HG03558 (cell line): Measurements from ENCODE around the gene CARS2.

Experiments used
- ATAC-seq: cut with Tn5 transposase; IDR thresholded peaks from one replicate; pipeline ENCODE4 v1.9.1; 2021; ENCODE audit warnings: moderate number of reproducible peaks; ENCODE audit not compliant: unreplicated experiment; ENCODE audit errors: extremely low read depth

Gene CARS2

DNA sequence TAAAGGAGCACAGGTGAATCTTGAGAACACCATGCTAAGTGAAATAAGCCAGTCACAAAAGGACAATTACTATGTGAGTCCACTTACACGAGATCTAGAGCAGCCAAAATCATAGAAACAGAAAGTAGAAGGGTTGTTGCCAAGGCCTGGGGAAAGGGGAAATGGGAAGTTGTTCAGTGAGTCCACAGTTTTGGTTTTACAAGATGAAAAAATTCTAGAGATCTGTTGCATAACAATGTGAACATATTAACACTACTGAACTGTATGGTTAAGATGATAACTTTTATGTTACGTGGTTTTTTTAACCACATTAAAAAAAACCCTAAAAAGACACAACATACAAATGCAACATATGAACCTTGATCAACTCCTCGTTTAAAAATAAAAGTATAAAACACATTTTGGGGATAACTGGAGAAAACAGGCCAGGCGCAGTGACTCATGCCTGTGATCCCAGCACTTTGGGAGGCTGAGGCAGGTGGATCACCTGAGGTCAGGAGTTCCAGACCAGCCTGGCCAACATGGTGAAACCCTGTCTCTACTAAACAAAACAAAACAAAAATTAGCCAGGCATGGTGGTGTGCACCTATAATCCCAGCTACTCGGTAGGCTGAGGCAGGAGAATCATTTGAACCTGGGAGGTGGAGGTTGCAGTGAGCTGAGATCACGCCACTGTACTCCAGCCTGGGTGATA, 47.6 kb downstream of the CARS2 start:
- peak; percentile 81 for ATAC-seq

- no peak for ATAC-seq
Measured at GRCh38 chr13:110657196-110657595, 48.7 kb downstream of the CARS2 start.

- no peak for ATAC-seq
Measured at GRCh38 chr13:110653851-110654250, 52.1 kb downstream of the CARS2 start.

DNA sequence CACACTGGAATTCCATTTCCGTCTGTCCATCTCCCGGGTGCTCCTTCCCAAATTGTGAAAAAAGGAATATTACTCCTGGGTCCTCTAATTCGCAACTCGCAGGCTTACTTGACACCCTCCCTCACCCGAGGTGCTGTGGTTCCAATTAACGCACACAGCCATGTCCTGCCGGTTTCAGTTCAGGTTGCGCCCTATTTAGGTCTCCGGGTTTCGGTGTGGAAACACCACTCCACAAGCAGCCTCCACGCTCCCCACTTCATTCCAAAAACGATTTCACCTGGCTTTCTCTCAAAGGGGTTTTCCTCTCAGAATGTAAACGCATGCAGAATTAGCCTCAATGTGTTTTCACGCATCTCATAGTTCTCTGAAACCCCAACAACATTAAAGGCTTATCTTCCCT, 52.6 kb downstream of the CARS2 start:
- no peak for ATAC-seq

- no peak for ATAC-seq
Measured at GRCh38 chr13:110652764-110653163, 53.2 kb downstream of the CARS2 start.

- ATAC-seq: no peak
Measured at GRCh38 chr13:110652231-110652730, 53.6 kb downstream of the CARS2 start.

- ATAC-seq: no peak
Measured at GRCh38 chr13:110651726-110652230, 54.1 kb downstream of the CARS2 start.

DNA sequence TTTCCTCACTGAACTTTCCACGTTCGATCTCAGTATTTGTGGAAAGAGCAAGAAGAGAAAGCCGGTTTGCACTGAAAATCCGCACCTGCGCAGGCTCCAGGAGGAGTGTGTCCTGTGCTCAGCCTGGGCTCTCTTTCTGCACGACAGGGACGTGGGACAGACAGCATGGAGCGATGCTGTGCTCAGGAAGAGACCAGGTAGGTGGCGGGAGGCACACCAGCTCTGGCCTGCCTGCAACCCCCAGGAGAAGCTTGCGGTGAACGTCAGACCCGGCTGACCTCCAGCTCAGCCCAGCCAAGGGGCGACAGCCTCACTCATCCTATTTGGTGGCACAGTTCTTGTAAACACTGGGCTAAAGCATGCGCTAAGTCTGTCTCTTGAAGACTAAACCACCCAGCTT, 54.6 kb downstream of the CARS2 start:
- ATAC-seq: no peak

DNA sequence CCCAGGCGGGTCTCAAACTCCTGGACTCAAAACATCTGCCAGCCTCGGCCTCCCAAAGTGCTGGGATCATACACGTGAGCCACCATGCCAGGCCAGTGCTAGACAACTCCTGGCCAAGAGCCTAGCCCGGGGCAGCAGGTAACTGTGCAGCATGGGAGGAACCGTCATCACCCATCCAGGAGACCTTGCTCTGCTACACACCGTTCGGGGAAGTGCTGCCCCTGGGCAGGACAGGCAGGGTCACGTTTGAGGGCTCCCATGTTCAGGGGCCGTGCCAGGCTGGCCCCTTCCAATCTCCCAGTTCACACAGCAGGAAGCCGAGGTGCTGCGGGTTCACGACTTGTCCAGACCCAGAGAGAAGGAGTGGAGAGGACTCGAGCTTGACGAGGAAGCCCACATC, 55.5 kb downstream of the CARS2 start:
- ATAC-seq: no peak

GRCh38 chr13:110649551-110649950, 56.4 kb downstream of the CARS2 start:
- ATAC-seq: no peak

DNA sequence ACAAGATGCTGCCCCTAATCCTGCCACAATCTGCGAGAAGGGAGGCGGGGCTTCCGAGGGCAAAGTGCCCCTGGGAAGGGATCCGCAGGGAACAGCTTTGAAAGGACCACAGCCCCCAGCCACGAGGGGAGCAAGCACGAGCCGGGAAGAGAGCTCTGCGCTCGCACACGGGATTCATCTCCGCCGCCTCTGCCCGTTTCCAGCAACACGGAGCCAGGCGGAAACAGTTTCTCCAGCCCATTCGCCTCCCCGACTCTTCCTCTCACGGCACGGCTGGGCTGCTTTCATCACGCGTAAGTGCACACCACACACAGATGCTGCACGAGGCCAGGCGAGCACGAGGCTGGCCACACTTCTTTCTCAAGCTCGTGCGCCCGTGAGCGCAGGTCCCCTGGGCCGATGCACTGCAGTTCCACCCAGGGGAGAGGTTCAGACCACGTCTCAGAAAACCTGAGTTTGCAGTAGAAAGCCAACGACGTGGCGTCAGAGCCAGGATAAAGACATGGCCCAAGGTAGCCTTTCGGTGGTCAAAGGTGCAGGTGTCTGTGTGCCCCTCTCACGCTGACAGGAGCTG, 57.0 kb downstream of the CARS2 start:
- no peak for ATAC-seq

- no peak for ATAC-seq
Measured at GRCh38 chr13:110648146-110648819, 57.6 kb downstream of the CARS2 start.

DNA sequence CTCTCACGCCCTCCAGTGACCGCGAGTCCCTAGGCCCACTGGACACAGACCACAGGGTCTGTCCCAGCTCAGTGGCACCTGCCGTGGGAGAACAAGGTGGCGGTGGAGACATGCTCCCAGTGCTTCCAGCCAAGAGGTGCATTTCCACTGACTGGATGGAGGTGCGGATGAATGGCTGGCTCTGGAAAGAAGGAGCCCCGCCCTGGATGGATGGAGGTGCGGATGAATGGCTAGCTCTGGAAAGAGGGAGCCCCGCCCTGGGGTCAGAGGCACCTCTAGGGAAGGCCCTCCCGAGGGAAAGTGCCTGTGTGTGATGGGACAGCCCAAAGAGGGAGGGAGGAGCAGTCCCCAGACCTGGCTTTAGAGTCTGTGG, 58.6 kb downstream of the CARS2 start:
- no peak for ATAC-seq

- ATAC-seq: no peak
Measured at GRCh38 chr13:110646442-110647364, 59.2 kb downstream of the CARS2 start.

- no peak for ATAC-seq
Measured at GRCh38 chr13:110645750-110646149, 60.2 kb downstream of the CARS2 start.

DNA sequence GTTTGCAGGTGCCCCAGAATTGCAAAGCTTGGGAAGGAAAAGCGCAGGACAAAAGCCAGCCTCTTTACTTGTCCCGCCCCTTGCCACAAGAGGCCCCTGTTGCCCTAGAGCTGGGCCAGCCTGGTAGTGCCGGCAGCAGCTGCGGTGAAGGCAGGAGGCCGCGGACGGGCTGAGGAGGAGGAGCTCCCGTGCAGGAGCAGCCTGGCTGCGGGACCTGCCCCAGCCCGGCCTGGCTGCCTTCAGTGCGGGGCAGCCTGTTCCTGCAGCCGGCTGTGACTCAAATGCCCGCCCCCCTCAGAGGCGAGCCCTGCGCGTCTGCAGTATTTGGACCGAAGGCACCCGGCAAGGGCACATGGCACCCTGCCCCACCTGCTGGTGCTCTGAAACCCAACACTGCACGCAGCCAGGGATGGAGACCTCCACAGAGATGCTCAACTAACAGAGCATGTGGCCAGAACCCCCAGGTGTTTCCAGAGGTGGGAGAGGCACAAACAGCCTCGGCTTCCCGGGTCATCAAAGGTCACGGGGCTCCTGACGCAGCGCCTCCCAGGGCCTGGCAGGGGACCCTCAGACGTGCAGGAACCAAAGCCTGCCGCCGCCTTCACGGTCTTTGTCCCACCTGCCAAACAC, 60.9 kb downstream of the CARS2 start:
- ATAC-seq: peak; percentile 59

DNA sequence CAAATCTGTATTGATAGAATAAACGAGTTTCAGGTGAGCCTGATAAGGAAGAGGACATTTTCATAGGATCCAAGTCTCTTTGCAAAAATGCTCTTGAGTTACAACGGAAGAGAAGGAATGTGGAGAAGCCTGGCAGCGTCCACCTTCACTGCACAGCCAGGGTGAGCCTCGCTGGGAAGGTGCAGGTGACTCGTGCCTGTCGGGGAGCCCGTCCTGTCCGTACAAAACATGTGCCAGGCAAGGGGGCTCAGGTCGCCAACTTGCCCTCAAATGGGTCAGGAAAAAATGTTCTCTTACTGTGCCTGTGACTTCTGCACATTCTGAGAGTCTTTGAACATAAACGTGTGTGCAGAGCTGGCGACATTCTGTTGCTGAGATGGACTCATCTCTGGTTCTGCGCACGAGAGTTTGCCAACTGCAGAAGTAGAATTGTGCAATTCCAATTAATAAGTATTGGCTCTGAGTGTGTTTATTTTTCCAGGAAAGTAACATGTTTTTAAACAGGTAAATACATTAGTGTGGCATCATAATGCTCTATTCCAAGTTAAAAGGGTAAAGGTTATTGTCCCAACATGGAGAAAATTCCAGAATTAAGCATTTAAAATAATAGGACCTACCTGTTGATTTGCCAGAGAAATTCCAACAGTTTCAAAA, 62.0 kb downstream of the CARS2 start:
- ATAC-seq: no peak

GRCh38 chr13:110643324-110643723, 62.6 kb downstream of the CARS2 start:
- ATAC-seq: no peak

DNA sequence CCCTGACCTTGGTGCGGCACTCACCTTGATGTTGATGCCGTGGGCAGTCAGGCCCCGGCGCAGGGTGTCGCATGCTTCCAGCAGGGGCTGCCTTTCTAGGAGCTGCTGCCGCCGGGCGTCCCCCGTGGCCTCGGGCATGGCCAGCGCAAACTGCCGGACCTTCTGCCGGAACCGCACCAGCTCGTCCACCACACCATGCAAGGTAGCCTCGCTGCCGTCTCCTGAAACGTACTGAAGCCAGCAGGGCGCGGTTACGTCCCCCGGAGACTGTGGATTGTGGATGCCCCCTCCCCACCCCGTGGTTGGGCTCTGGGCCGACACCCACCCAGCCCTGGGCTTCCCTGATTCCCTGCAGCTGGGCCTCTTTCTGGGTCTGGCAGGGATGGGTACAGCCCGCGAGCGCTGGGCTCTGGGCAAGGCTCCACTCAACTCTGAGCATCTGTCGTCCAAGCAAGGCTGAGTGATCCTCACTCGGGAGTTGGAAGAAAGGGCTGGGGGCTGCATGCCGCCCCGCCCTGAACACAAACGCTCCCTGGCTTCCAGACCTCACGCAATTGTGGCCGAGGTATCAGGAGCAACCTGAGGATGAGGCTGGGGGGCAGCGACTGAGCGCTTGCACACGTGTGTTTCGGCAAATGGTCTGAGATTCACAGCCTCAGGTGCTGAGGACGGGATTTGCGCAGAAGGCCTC, 63.5 kb downstream of the CARS2 start:
- no peak for ATAC-seq
